ENCODE measurements around the gene TOR1B. TPM values are rescaled to one million over a fixed set of nuclear protein-coding genes. Genes with fewer than 3 reads are reported as not detected.
"Not testable (repeated sequence)": the region's sequence is repeated elsewhere in the genome, so short reads cannot be mapped to it uniquely, and the experiment has no call there.

TOR1B gene
- total RNA-seq, 8 experiments from 2014 or later = 10.7 to 31.4 (median 14.6) TPM

DNA sequence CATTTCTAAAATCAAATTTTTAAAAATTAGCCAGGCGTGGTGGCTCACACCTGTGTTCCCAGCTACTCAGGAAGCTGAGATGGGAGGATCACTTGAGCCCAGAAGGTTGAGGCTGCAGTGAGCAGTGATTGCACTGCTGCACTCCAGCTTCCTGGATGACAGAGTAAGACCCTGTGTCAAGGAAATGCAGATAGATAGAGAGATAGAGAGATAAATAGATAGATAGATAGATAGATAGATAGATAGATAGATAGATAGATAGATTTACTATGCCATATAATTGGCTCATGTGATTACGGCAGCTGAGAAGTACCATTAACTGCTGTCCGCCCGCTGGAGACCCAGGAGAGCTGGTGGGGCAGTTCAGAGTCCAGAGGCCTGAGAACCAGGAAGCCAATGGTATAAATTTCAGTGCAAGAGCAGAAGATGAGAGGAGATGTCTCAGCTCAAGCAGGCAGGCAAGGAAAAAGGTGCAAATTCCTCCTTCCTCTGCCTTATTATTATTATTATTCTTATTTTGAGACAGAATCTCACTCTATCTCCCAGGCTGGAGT, 37.1 kb upstream of the TOR1B start:
- H3K4me1 ChIP-seq (replicated peaks in 1 of 2) = no peaks in the 10 kb centered on the region
- H3K27ac ChIP-seq = no peak overlapping the region
- no peak overlapping the region for H3K4me3 ChIP-seq
- WGBS, 10 experiments = 63 to 100% (median 86%) methylated on average over 1 to 3 of the region's 4 CpGs; no CpG with 5 or more reads in 4 of the 10 experiments
- in situ Hi-C loops (cut with MboI; ENCODE audit: low pct_unique_long_range_greater_than_20kb in 2 of 9, low sequenced_read_pairs in 9 of 9, unreplicated experiment in 9 of 9) = no loop called here
- ATAC-seq (replicated peaks in 6 of 8) = no peak

DNA sequence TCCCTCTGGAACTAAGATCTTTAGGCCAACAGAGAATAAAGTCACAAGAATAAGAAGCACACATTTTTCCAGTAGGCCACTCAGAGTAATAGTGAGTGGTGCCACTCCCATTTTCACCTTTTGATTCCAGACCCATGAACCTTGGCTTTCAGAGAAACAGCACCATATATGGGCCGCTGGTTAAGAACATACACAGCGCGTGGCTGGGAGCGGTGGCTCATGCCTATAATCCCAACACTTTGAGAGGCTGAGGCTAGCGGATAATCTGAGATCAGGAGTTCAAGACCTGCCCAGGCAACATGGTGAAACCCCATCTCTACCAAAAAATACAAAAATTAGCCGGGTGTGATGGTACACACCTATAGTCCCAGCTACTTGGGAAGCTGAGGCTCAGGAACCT, 34.5 kb upstream of the TOR1B start:
- H3K4me3 ChIP-seq = no peak overlapping the region
- no peaks in the 10 kb centered on the region for H3K4me1 ChIP-seq (replicated peaks in 1 of 2)
- WGBS, 10 experiments = 87 to 100% (median 94%) methylated on average over 1 to 5 of the region's 6 CpGs; no CpG with 5 or more reads in 6 of the 10 experiments
- in situ Hi-C loops (cut with MboI; ENCODE audit: low pct_unique_long_range_greater_than_20kb in 2 of 9, low sequenced_read_pairs in 9 of 9, unreplicated experiment in 9 of 9) = no loop called here
- ATAC-seq (replicated peaks in 6 of 8) = no peak
- no peak overlapping the region for H3K27ac ChIP-seq

GRCh38 chr9:129769669-129770068, 33.3 kb upstream of the TOR1B start:
- no peak for ATAC-seq (replicated peaks in 6 of 8)
- Histone ChIP-seq H3K4me1 (replicated peaks in 1 of 2) (no peaks in the 10 kb centered on the region), H3K27ac (no peak overlapping the region), H3K4me3 (no peak overlapping the region)
- in situ Hi-C loops (cut with MboI; ENCODE audit: low pct_unique_long_range_greater_than_20kb in 2 of 9, low sequenced_read_pairs in 9 of 9, unreplicated experiment in 9 of 9) = no loop called here
- 20 to 100% (median 89%) methylated on average over 1 to 5 of the region's 5 CpGs; no CpG with 5 or more reads in 1 of the 10 experiments for WGBS, 10 experiments

DNA sequence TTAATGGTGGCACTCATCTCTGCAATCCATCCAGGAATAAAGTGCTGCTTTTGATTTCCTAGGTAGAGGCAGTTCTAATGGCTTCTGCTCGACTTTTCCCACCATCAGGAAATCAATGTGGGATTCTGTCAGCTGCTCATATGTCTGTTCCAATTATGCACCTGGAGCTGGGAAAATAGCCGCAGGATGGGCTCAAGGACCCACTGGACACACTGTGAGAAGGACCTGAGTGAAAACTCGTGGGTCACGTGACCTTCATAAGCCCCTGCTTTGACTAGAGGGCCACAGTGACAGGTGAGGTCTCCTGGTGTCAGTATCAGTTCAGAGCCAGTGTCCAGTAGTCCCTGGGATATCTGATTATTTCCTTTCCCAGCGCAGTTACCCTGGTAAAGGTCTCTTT, 32.2 kb upstream of the TOR1B start:
- Histone ChIP-seq H3K27ac (no peak overlapping the region), H3K4me1 (replicated peaks in 1 of 2) (no peaks in the 10 kb centered on the region), H3K4me3 (no peak overlapping the region)
- ATAC-seq (replicated peaks in 6 of 8) = no peak
- in situ Hi-C loops (cut with MboI; ENCODE audit: low pct_unique_long_range_greater_than_20kb in 2 of 9, low sequenced_read_pairs in 9 of 9, unreplicated experiment in 9 of 9) = no loop called here
- WGBS, 10 experiments = 38 to 100% (median 77%) methylated on average over 1 to 4 of the region's 5 CpGs; no CpG with 5 or more reads in 2 of the 10 experiments

DNA sequence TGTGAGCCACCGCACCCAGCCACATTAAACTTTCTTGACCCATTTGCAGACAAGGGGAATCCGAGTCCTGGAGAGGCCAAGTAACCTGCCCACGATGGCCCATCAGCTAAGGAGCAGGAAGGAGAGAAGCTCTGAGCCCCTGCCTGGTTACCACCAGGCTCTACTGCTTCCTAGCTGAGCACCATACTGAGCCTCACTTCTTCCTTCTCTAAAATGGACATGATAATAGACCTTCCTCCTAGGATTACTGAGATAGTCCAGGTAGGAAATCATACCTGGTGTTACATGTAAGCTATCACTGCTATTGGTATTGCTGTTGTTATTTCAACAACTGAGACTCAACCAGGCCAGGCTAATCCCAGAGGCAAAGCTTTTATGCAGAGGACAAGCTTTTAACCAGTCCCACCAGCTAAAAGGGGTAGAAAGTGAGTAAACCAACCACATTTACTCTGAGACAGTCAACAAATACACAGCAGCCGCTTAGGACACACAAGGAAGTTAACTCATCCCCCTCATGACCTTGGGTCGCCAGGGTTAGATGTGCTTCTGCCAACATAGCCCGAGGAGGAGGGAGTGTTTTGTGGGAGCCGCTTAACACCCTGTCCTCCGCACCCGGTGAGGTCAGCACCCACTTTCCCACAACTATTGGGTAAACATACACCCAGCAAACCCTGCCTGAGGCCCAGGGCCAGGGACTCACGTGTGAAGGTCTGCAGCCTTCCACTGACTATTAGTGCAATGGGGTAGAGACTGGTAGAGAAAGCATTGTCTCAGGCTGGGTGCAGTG, 29.5 kb upstream of the TOR1B start:
- H3K4me3 ChIP-seq = no peak overlapping the region
- peaks cover 14 to 15% of the 10 kb centered on the region in 2 donors for H3K4me1 ChIP-seq (replicated peaks in 1 of 2)
- H3K27ac ChIP-seq = no peak overlapping the region
- WGBS, 10 experiments = 0 to 100% (median 53%) methylated on average over 1 to 6 of the region's 10 CpGs; no CpG with 5 or more reads in 3 of the 10 experiments
- ATAC-seq (replicated peaks in 6 of 8) = no peak
- in situ Hi-C loops (cut with MboI; ENCODE audit: low pct_unique_long_range_greater_than_20kb in 2 of 9, low sequenced_read_pairs in 9 of 9, unreplicated experiment in 9 of 9) = no loop called here

- Histone ChIP-seq H3K4me3 (no peak overlapping the region), H3K4me1 (replicated peaks in 1 of 2) (peaks cover 14 to 15% of the 10 kb centered on the region in 2 donors), H3K27ac (no peak overlapping the region)
- no peak for ATAC-seq (replicated peaks in 6 of 8)
- 55 to 83% (median 61%) methylated on average over 4 to 7 of the region's 20 CpGs; no CpG with 5 or more reads in 7 of the 10 experiments for WGBS, 10 experiments
- in situ Hi-C loops (cut with MboI; ENCODE audit: low pct_unique_long_range_greater_than_20kb in 2 of 9, low sequenced_read_pairs in 9 of 9, unreplicated experiment in 9 of 9) = loop anchor here in 6 of 9 experiments (25.0 kb wide), 3 partner anchors 113 to 638 kb away; partner anchors contain the start of genes ASB6 (in 5 of the 6), NTMT1 (in 5 of the 6) and PRRX2 (in 1 of the 6)
Measured at GRCh38 chr9:129774791-129775447, 28.1 kb upstream of the TOR1B start.

DNA sequence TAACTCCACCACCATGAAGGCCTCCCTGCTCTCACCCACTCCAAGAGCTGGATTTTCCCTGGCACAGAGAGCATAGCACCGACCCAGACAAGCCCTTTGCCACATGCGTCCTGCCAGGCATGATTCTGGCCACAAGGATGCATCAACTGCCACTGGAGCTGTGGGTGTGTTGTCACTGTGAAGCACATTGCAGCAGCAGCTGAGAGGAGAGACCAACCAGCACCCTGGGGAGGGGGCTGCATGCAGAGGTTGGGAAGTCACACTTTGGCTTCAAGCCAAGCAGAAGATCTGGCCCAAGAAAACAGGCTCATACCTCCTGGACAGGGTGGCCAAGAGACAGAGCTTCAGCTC, 27.6 kb upstream of the TOR1B start:
- 0 to 80% methylated on average over 1 of the region's 2 CpGs; no CpG with 5 or more reads in 8 of the 10 experiments for WGBS, 10 experiments
- in situ Hi-C loops (cut with MboI; ENCODE audit: low pct_unique_long_range_greater_than_20kb in 2 of 9, low sequenced_read_pairs in 9 of 9, unreplicated experiment in 9 of 9) = loop anchor here in 6 of 9 experiments (25.0 kb wide), 3 partner anchors 113 to 638 kb away; partner anchors contain the start of genes ASB6 (in 5 of the 6), NTMT1 (in 5 of the 6) and PRRX2 (in 1 of the 6)
- ATAC-seq (replicated peaks in 6 of 8) = no peak

DNA sequence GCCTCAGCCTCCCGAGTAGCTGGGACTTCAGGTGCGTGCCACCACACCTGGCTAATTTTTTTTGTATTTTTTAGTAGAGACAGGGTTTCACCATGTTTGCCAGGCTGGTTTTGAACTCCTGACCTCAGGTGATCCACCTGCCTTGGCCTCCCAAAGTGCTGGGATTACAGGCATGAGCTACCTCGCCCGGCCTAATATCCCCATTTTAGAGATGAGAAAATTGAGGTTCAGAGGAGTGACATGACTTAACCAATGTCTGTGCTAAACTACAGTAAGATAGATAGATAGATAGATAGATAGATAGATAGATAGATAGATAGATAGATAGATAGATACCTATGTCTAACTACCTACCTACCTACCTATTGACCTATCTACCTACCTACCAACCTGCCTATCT, 26.9 kb upstream of the TOR1B start:
- in situ Hi-C loops (cut with MboI; ENCODE audit: low pct_unique_long_range_greater_than_20kb in 2 of 9, low sequenced_read_pairs in 9 of 9, unreplicated experiment in 9 of 9) = loop anchor here in 6 of 9 experiments (25.0 kb wide), 3 partner anchors 114 to 639 kb away; partner anchors contain the start of genes ASB6 (in 5 of the 6), NTMT1 (in 5 of the 6) and PRRX2 (in 1 of the 6)
- peaks cover 14 to 15% of the 10 kb centered on the region in 2 donors for H3K4me1 ChIP-seq (replicated peaks in 1 of 2)
- not testable (repeated sequence) for ATAC-seq (replicated peaks in 6 of 8); H3K4me3 ChIP-seq; H3K27ac ChIP-seq
- WGBS, 10 experiments = 64 to 100% (median 98%) methylated on average over 1 to 4 of the region's 4 CpGs; no CpG with 5 or more reads in 5 of the 10 experiments

More for the DNA sequence above, 27.6 kb upstream of the TOR1B start:
- H3K4me3 ChIP-seq = no peak overlapping the region
- H3K27ac ChIP-seq = no peak overlapping the region
- peaks cover 14 to 15% of the 10 kb centered on the region in 2 donors for H3K4me1 ChIP-seq (replicated peaks in 1 of 2)

- peaks cover 14 to 15% of the 10 kb centered on the region in 2 donors for H3K4me1 ChIP-seq (replicated peaks in 1 of 2)
- peak in 1 of 8 experiments; percentile 44 for ATAC-seq (replicated peaks in 6 of 8)
- WGBS, 10 experiments = 24 to 95% (median 50%) methylated on average over 1 to 7 of the region's 8 CpGs; no CpG with 5 or more reads in 4 of the 10 experiments
- H3K27ac ChIP-seq = peak overlapping the region; percentile 77 to 80
- in situ Hi-C loops (cut with MboI; ENCODE audit: low pct_unique_long_range_greater_than_20kb in 2 of 9, low sequenced_read_pairs in 9 of 9, unreplicated experiment in 9 of 9) = loop anchor here in 6 of 9 experiments (25.0 kb wide), 3 partner anchors 114 to 639 kb away; partner anchors contain the start of genes ASB6 (in 5 of the 6), NTMT1 (in 5 of the 6) and PRRX2 (in 1 of the 6)
- H3K4me3 ChIP-seq = peak overlapping the region in 1 of 5 donors; percentile 15
Measured at GRCh38 chr9:129776566-129776937, 26.4 kb upstream of the TOR1B start.

- peak overlapping the region; percentile 77 to 80 for H3K27ac ChIP-seq
- 0 to 43% (median 7%) methylated on average over 1 to 10 of the region's 16 CpGs; no CpG with 5 or more reads in 4 of the 10 experiments for WGBS, 10 experiments
- peak; percentile 96 to 99 (median 97) for ATAC-seq (replicated peaks in 6 of 8)
- peak overlapping the region in 2 of 5 donors; percentile 10 to 15 for H3K4me3 ChIP-seq
- in situ Hi-C loops (cut with MboI; ENCODE audit: low pct_unique_long_range_greater_than_20kb in 2 of 9, low sequenced_read_pairs in 9 of 9, unreplicated experiment in 9 of 9) = loop anchor here in 6 of 9 experiments (25.0 kb wide), 3 partner anchors 115 to 640 kb away; partner anchors contain the start of genes ASB6 (in 5 of the 6), NTMT1 (in 5 of the 6) and PRRX2 (in 1 of the 6)
- H3K4me1 ChIP-seq (replicated peaks in 1 of 2) = peaks cover 14 to 15% of the 10 kb centered on the region in 2 donors
Measured at GRCh38 chr9:129776938-129777768, 25.8 kb upstream of the TOR1B start.

DNA sequence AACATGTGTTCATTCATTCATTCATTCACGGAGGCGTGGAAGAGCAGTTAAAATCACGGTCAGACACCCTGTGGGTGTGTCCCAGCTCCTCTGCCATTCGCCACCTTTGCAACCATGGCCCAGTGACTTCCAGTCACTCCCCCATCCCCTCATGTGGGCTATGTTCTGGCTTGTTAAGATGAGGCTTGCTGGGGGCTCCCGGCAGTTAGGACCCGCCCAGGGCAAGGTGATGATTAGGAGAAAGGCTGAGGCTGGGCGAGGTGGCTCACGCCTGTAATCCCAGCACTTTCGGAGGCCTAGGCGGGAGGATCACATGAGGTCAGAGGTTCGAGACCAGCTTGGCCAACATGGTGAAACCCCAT, 25.2 kb upstream of the TOR1B start:
- WGBS, 10 experiments = 75 to 100% (median 90%) methylated on average over 2 to 5 of the region's 11 CpGs; no CpG with 5 or more reads in 5 of the 10 experiments
- Histone ChIP-seq H3K4me3 (peak overlapping the region in 1 of 5 donors; percentile 1), H3K4me1 (replicated peaks in 1 of 2) (peaks cover 14 to 15% of the 10 kb centered on the region in 2 donors), H3K27ac (peak overlapping the region; percentile 63 to 80)
- in situ Hi-C loops (cut with MboI; ENCODE audit: low pct_unique_long_range_greater_than_20kb in 2 of 9, low sequenced_read_pairs in 9 of 9, unreplicated experiment in 9 of 9) = loop anchor here in 6 of 9 experiments (25.0 kb wide), 3 partner anchors 115 to 640 kb away; partner anchors contain the start of genes ASB6 (in 5 of the 6), NTMT1 (in 5 of the 6) and PRRX2 (in 1 of the 6)
- ATAC-seq (replicated peaks in 6 of 8) = peak in 2 of 8 experiments; percentile 6 to 13

Measured in motor neuron (in vitro differentiated cells).